Adipose tissue (tissue), 3 donors: Measurements from ENCODE around the gene CFAP92. TPM values are rescaled to one million over a fixed set of nuclear protein-coding genes. Genes with fewer than 3 reads are reported as not detected.

Experiments
- H3K27ac ChIP-seq: one replicate; pipeline ENCODE4 v1.5.1; 2013; ENCODE audit warnings: low read depth, low read length
- WGBS, 3 donors: extraction: QIAGEN DNeasy Blood & Tissue Kit; methylation state at CpG; one replicate each; pipeline ENCODE4 v1.1.7; 2013; 5-methylcytosine and 5-hydroxymethylcytosine counted together
- polyA plus RNA-seq, 3 donors: library from polyadenylated mRNA; stranded (reverse); fragments of 200-250 nt; gene quantifications; one replicate each; pipeline ENCODE4 v1.2.3, GENCODE V29; 2013
- donor health status: healthy with polysubstance abuse.
- donor health status: Bipolar disorder and iron deficiency.
- donor health status: healthy.

Gene CFAP92
- polyA plus RNA-seq, 3 donors: 0.16 to 1.9 (median 0.21) TPM

DNA sequence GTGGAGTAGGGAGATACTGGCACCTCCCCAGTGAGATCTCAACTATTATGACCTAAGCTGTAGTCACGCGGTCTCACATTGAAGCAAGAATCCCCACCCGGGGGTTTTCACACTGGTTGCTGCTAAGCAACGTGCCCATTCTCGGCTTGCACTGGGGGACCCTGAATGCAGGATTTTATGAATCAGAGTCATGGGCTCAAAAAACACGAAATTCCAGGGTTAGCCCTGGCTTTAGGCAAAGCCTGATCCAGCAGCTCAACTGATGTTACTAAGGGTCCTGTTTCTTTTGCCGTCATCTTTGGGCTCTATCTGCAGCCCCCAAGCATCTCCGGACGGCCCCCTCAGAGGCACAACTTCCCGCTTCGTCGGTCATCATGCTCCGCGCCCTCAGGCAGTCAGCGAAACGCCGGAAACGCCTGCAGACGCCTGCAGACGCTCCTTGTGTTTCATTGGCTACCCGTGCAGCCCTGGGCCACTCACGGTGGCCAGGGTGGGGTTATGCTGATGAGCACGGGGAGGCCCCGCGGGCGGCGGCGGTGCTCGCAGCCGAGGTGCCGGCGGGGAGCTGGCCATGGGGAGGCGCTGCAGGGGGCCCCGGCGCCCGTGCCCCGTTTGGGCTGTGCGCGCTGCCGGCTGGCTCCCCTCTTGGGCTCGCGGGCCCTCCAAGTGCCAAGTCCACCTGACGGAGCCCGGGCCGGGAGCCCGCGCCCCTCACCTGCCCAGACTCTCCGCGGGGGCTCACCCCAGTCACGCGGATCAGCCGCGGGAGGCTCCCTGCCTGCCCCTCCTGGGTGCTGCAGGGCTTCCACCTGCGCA lies 33.1 kb upstream of the CFAP92 start:
- WGBS, 3 donors: 4 to 6% (median 5%) methylated on average over 43 to 54 of the region's 54 CpGs
- H3K27ac ChIP-seq: no peak overlapping the region

DNA sequence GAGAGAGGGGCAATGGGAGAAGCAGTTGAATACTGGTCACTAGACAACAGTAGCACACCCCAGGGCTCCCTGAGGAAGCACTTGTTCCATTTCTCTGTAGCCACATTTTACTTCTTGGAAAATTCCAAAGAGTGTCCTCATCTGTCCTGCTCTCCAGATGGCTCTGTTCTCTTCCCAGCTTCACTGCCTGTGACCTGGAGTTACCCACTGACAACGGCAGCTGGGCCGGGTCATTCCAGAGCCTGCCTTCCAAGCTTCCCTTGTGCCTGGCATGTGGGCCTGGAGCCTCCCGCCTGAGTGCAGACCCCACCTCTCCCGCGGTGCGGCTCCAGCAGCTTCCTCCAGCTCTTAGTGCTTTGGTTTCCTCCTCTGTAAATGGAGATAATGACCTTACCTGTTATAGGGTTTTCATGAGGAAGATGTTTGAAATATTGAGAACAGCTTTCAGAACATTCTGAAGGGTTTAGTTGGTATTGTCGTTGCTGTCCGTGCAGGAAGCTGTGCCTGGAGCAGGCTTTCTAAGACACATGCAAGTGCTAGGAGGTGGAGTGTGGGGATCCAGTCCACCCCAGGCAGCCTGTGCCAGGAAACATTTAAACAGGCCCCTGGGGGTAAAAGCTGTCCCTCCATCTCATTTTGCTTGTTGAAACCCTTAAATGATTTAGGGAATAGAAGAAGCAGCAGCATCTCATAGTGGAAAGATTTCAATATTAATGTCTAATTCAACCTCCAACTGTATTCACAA lies 32.0 kb upstream of the CFAP92 start:
- H3K27ac ChIP-seq: no peak overlapping the region
- 43 to 69% (median 52%) methylated on average over 8 of the region's 8 CpGs for WGBS, 3 donors

GRCh38 chr3:129025108-129025507 lies 31.2 kb upstream of the CFAP92 start:
- 87 to 91% (median 88%) methylated on average over 15 of the region's 15 CpGs for WGBS, 3 donors
- no peak overlapping the region for H3K27ac ChIP-seq

GRCh38 chr3:129023909-129024308 lies 30.0 kb upstream of the CFAP92 start:
- 43 to 87% (median 86%) methylated on average over 2 of the region's 2 CpGs for WGBS, 3 donors
- H3K27ac ChIP-seq: no peak overlapping the region

DNA sequence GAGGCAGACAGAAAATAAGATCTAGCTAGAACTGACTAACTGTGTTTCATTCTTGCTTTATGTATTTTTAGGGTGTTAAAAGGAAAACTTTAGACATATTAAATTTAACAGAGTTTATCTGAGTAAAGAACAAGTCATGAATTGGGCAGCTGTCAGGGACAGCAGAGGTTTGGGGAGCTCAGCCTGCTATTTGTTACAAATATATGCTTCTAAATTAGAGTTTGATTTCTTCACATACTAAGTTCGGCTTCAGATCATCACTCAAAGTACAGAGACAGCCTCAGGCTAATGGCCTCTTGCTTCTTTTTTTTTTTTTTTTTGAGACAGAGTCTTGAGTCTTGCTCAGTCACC lies 29.1 kb upstream of the CFAP92 start:
- H3K27ac ChIP-seq: no peak overlapping the region
- WGBS, 3 donors: 50 to 95% (median 69%) methylated on average over 1 of the region's 1 CpG

- WGBS, 3 donors: 41 to 79% (median 42%) methylated on average over 15 of the region's 15 CpGs
- no peak overlapping the region for H3K27ac ChIP-seq
Measured at GRCh38 chr3:129022114-129023007, 28.5 kb upstream of the CFAP92 start.

GRCh38 chr3:129021140-129021551 lies 27.3 kb upstream of the CFAP92 start:
- no peak overlapping the region for H3K27ac ChIP-seq
- WGBS, 3 donors: 85 to 88% (median 86%) methylated on average over 6 of the region's 6 CpGs

DNA sequence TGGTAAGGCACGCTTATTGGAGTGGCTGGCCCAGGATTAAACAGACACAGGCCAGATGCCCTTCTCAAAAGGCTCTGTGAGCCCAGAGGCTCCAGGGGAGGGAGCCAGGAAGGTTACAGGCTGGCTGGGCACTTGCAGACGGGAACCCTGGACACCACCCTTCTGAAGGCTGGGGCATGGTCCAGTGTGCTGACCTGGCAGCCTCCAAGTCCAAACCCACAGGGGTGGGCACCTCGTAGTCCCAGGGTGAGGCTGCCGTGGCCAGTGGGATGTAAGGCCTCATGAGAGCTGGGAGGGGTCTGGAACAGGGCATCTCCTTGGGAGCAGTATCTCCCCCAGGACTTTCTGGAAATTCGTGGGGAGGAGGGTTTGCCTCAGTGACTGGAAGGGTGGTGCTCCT lies 26.8 kb upstream of the CFAP92 start:
- no peak overlapping the region for H3K27ac ChIP-seq
- WGBS, 3 donors: 78 to 84% (median 83%) methylated on average over 5 of the region's 5 CpGs

DNA sequence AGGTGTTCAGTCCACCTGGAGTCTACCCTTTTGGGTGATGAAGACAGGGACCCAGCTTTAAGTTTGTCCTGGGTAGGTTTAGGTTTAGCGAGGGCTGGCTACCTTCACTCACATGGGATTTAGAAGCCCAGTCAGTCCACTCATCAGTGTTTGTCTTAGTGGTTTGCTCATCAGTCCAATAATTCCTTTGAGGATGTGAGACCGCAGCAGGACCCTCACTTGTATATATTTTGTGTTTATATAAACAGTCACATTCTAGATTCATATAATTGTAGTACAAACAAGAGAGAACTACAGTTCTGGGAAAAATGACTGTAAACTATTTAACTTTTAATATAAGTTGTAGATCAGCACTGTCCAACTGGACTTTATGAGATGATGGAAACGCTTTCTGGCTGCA lies 25.4 kb upstream of the CFAP92 start:
- no peak overlapping the region for H3K27ac ChIP-seq

DNA sequence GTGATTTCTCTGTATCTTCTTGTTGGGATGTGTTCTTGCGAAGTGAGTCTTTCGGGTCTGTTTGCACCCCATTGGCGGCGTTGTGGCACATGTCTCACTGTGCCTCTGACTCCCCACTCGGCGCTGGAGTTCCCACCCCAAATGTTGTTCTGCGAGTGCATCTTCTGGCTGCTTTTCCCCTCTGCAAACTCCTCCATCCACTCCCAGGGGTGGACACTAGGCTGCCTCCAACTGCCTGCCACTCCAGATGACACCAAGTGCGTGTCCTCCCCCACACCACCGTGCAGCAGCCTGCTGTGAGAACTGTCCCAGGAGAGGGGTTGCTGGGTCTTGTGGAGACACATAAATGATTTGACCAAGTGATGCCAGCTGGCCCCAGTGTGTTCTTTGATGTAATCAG lies 24.9 kb upstream of the CFAP92 start:
- 78 to 84% (median 81%) methylated on average over 9 of the region's 9 CpGs for WGBS, 3 donors
- no peak overlapping the region for H3K27ac ChIP-seq

More for the DNA sequence above, 25.4 kb upstream of the CFAP92 start:
- 89 to 96% (median 93%) methylated on average over 3 of the region's 3 CpGs for WGBS, 3 donors

DNA sequence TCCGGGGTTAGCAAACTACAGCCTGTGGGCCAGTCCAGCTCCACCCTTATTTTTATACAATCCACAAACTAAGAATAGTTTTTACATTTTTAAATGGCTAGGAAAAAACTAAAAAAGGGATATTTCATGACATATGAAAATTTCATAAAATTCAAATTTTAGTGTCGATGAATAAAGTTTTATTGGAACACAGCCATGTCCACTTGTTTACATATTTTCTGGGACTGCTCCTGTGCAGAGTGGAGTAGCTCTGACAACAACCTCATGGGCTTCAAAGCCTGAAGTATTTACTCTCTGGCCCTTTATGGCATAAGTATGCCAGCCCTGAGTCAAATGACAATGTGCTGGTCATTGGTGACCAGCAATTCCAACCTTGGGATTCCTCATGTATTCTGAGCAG lies 24.4 kb upstream of the CFAP92 start:
- H3K27ac ChIP-seq: no peak overlapping the region
- WGBS, 3 donors: 50 to 75% (median 74%) methylated on average over 2 of the region's 2 CpGs

GRCh38 chr3:129017484-129017899 lies 23.6 kb upstream of the CFAP92 start:
- WGBS, 3 donors: 57 to 66% (median 59%) methylated on average over 7 of the region's 7 CpGs
- peak overlapping the region; percentile 82 for H3K27ac ChIP-seq

DNA sequence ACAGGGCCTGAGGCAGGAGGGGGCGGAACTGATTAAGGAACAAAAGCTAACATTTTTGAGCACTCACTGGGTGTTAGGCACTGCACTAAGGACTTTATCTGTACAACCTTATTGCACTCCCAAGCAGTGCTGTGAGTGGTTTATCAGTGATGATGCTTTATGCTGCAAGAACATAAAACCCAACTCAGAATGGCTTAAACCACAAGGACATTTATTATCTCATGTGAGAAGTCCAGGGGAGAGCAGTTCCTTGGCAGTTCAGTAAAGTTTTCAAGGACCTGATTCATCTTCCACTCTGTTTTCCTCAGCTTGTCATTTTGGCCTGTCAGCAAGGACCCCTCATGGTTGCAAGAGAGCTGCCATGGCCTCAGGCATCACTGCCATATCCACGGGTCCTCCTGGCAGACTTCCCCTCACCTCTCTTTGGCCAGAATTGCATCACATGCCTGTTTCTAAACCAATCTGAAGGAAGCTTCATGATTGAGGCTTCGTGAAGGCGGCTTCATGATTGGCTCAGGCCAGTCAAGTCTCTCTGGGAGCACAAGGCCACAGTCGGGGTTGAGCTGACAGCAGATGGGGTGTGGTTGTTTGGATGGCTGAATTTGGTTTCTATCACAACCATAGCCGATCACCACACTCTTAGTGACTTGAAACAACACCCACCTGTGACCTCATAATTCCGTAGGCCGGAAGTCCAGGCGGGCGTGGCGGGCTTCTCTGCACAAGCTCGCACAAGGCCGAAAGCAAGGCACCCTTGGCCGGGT lies 23.0 kb upstream of the CFAP92 start:
- WGBS, 3 donors: 62 to 76% (median 72%) methylated on average over 14 of the region's 14 CpGs
- no peak overlapping the region for H3K27ac ChIP-seq

GRCh38 chr3:129016356-129016719 lies 22.5 kb upstream of the CFAP92 start:
- H3K27ac ChIP-seq: no peak overlapping the region
- 31 to 43% (median 38%) methylated on average over 6 of the region's 6 CpGs for WGBS, 3 donors

GRCh38 chr3:129015388-129016105 lies 21.7 kb upstream of the CFAP92 start:
- H3K27ac ChIP-seq: no peak overlapping the region
- WGBS, 3 donors: 40 to 71% (median 59%) methylated on average over 19 of the region's 19 CpGs

DNA sequence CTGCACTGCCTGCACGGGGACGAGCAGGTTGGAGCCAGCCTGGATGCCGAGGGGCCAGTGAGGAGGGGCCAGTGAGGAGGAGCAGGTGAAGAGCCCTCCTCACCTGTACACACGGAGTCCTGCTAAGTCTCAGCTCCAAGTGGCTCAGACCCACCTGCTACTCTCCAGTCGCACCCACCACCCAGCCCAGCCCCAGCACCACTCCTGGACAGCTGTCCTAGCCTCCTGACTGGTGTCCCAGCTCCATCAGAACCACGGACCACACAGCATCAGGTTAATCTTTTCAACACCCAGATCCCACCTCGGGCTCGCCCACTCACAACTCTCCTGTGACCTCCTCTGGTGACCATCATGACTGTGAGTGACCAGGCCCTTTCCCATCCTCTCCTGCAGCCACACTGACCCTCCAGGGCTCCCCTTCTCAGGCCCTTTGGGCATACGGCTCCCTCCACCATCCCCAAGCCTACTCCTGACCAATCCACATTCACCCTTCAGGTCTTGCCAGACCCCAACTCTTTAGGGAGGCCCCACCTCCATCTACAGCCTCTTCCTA lies 21.0 kb upstream of the CFAP92 start:
- WGBS, 3 donors: 85 to 94% (median 86%) methylated on average over 9 of the region's 9 CpGs
- no peak overlapping the region for H3K27ac ChIP-seq

DNA sequence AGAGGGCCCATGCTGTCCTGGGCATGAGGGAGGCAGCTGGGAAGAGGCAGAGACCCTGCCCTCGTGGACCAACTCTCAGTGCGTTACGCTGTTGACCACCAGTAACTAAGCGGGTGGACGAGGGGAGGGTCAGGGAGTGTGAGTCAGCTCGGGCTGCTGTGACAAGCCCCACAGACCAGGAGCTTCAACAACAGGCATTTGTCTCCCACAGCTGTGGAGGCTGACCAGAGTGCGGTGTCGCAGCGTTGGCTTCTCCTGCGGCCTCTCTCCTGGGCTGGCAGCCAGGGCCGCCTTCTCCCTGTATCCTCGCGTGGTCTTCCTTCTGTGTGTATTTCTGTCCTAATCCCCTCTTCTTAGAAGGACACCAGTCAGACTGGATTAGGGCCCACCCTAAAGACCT lies 20.3 kb upstream of the CFAP92 start:
- H3K27ac ChIP-seq: no peak overlapping the region
- WGBS, 3 donors: 76 to 88% (median 77%) methylated on average over 13 of the region's 13 CpGs
